Measurements from ENCODE around the gene CARMIL1. TPM values are rescaled to one million over a fixed set of nuclear protein-coding genes. Genes with fewer than 3 reads are reported as not detected.

CARMIL1 gene
- total RNA-seq, 2 donors from 2014 or later = 28.7 to 31.6 TPM

GRCh38 chr6:25341203-25341552, 62.0 kb downstream of the CARMIL1 start:
- no peaks in the 10 kb centered on the region for H3K36me3 Mint-ChIP-seq (ENCODE audit: low read depth)
- TF ChIP-seq, protein P1, sequence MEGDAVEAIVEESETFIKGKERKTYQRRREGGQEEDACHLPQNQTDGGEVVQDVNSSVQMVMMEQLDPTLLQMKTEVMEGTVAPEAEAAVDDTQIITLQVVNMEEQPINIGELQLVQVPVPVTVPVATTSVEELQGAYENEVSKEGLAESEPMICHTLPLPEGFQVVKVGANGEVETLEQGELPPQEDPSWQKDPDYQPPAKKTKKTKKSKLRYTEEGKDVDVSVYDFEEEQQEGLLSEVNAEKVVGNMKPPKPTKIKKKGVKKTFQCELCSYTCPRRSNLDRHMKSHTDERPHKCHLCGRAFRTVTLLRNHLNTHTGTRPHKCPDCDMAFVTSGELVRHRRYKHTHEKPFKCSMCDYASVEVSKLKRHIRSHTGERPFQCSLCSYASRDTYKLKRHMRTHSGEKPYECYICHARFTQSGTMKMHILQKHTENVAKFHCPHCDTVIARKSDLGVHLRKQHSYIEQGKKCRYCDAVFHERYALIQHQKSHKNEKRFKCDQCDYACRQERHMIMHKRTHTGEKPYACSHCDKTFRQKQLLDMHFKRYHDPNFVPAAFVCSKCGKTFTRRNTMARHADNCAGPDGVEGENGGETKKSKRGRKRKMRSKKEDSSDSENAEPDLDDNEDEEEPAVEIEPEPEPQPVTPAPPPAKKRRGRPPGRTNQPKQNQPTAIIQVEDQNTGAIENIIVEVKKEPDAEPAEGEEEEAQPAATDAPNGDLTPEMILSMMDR (conservative IDR thresholded peaks at IDR 0.05) = no peak
- DNase-seq = no peak
- Histone ChIP-seq H3K27me3 (ENCODE audit: control insufficient read depth, insufficient read depth, low read length, poor library complexity, severe bottlenecking) (no peaks in the 10 kb centered on the region), H3K9ac (ENCODE audit: extremely low read depth, low read length, poor library complexity, severe bottlenecking) (no peak overlapping the region), H3K27ac (ENCODE audit: low read depth, low read length) (no peak overlapping the region), H3K4me1 (ENCODE audit: control insufficient read depth, insufficient read depth, low read length) (peaks cover 7% of the 10 kb centered on the region), H3K4me3 (ENCODE audit: low read length) (no peak overlapping the region), H3K9me3 (ENCODE audit: control insufficient read depth, low read length) (no peaks in the 10 kb centered on the region), H3K36me3 (ENCODE audit: control insufficient read depth, insufficient read depth, low read length) (no peaks in the 10 kb centered on the region)
- H3K4me3 Mint-ChIP-seq = no peak overlapping the region
- peaks cover 27% of the 10 kb centered on the region for H3K4me1 Mint-ChIP-seq
- WGBS, 2 experiments (ENCODE audit: insufficient coverage in 1 of 2, insufficient read length in 1 of 2) = 80 to 90% methylated on average over 1 to 3 of the region's 3 CpGs
- no peak overlapping the region for H3K27ac Mint-ChIP-seq
- H3K9me3 Mint-ChIP-seq = no peaks in the 10 kb centered on the region
- H3K27me3 Mint-ChIP-seq (ENCODE audit: insufficient read depth) = no peaks in the 10 kb centered on the region

DNA sequence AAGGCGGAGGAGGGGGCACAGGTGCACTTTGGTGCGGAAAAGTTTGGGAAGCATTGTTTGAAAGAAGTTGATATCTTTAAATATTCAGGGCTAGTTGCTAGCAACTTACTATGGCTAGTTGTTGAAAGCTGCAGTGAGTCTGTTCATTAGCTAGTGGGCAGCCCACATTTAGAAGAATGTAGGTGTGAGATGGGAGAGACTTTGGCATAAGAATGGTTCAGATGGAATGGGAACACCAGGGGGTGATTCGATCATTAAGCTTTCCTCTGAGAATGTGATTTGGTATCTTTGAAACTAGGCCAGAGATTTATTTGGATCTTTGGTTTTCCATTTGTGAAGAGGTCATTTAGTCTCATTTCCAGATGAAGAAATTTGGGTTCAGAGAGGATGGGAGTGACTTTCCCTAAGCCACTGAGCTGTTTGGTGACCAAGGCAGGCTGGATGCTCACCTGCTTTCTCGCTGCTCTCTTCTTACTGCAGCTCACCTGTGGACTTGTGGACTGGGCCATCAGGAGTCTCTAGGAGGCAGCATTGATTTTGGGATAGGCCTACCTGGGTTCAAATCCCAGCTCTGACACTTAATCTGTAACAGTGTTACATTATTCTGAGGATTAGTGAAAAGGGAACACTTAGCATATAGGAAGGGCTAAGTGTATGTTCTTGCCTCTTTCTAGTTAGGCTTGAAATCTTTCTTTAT, 62.9 kb downstream of the CARMIL1 start:
- Mint-ChIP-seq H3K27ac (no peak overlapping the region), H3K9me3 (no peaks in the 10 kb centered on the region), H3K36me3 (ENCODE audit: low read depth) (no peaks in the 10 kb centered on the region), H3K4me3 (no peak overlapping the region), H3K27me3 (ENCODE audit: insufficient read depth) (no peaks in the 10 kb centered on the region), H3K4me1 (peaks cover 23% of the 10 kb centered on the region)
- TF ChIP-seq, protein P1 (conservative IDR thresholded peaks at IDR 0.05) = peak; percentile 7
- DNase-seq = no peak
- no peak overlapping the region for H3K27ac ChIP-seq (ENCODE audit: low read depth, low read length)
- no peaks in the 10 kb centered on the region for H3K9me3 ChIP-seq (ENCODE audit: control insufficient read depth, low read length)
- no peak overlapping the region for H3K4me3 ChIP-seq (ENCODE audit: low read length)
- H3K36me3 ChIP-seq (ENCODE audit: control insufficient read depth, insufficient read depth, low read length) = no peaks in the 10 kb centered on the region
- WGBS, 2 experiments (ENCODE audit: insufficient coverage in 1 of 2, insufficient read length in 1 of 2) = 75 to 93% methylated on average over 3 to 4 of the region's 4 CpGs
- peaks cover 7% of the 10 kb centered on the region for H3K4me1 ChIP-seq (ENCODE audit: control insufficient read depth, insufficient read depth, low read length)
- H3K27me3 ChIP-seq (ENCODE audit: control insufficient read depth, insufficient read depth, low read length, poor library complexity, severe bottlenecking) = no peaks in the 10 kb centered on the region
- no peak overlapping the region for H3K9ac ChIP-seq (ENCODE audit: extremely low read depth, low read length, poor library complexity, severe bottlenecking)

DNA sequence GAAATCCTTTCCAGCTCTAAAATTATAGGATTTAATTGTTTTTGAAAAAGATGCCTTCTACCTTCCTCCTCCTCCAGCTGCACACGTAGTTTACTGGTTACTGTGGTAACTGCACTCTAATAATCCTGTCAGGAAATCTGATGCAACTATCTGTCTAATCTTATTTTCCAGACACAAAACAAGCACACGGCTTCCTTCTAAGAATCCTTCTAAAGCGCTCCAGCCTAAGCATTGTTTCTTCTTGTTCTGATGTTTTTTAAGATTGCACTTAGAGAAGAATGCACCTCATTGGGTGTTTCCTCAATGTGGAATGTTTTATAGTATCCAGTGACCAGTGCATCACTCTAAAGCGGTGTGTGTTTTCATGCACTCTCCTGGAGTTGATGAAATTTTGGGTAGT, 63.6 kb downstream of the CARMIL1 start:
- H3K36me3 Mint-ChIP-seq (ENCODE audit: low read depth) = no peaks in the 10 kb centered on the region
- H3K27ac ChIP-seq (ENCODE audit: low read depth, low read length) = no peak overlapping the region

More for the DNA sequence above, 63.6 kb downstream of the CARMIL1 start:
- Mint-ChIP-seq H3K27me3 (ENCODE audit: insufficient read depth) (no peaks in the 10 kb centered on the region), H3K27ac (no peak overlapping the region), H3K4me3 (no peak overlapping the region), H3K4me1 (peaks cover 18% of the 10 kb centered on the region), H3K9me3 (no peaks in the 10 kb centered on the region)
- H3K4me1 ChIP-seq (ENCODE audit: control insufficient read depth, insufficient read depth, low read length) = peaks cover 7% of the 10 kb centered on the region
- TF ChIP-seq, protein P1 (conservative IDR thresholded peaks at IDR 0.05) = no peak
- H3K4me3 ChIP-seq (ENCODE audit: low read length) = no peak overlapping the region
- no peak for DNase-seq
- no peaks in the 10 kb centered on the region for H3K9me3 ChIP-seq (ENCODE audit: control insufficient read depth, low read length)
- H3K27me3 ChIP-seq (ENCODE audit: control insufficient read depth, insufficient read depth, low read length, poor library complexity, severe bottlenecking) = no peaks in the 10 kb centered on the region
- H3K9ac ChIP-seq (ENCODE audit: extremely low read depth, low read length, poor library complexity, severe bottlenecking) = no peak overlapping the region
- H3K36me3 ChIP-seq (ENCODE audit: control insufficient read depth, insufficient read depth, low read length) = no peaks in the 10 kb centered on the region
- 90 to 100% methylated on average over 2 to 4 of the region's 4 CpGs for WGBS, 2 experiments (ENCODE audit: insufficient coverage in 1 of 2, insufficient read length in 1 of 2)

All from endodermal cell (in vitro differentiated cells).